Measurements from ENCODE around the gene ALDH1A3.

GRCh38 chr15:100923076-100923475, 43.4 kb downstream of the ALDH1A3 start:
- TF ChIP-seq CTCF (conservative IDR thresholded peaks at IDR 0.05; ENCODE audit: low read depth in 2 of 2) (no peak), EZH2 (IDR thresholded peaks at IDR 0.05; ENCODE audit: low read depth, unreplicated experiment) (no peak)
